ENCODE measurements around the gene DUSP5. TPM values are rescaled to one million over a fixed set of nuclear protein-coding genes. Genes with fewer than 3 reads are reported as not detected.

DUSP5 gene
- polyA plus RNA-seq, 2 of the 4 experiments (the other 2 are of a cell fraction) = 48.8 to 171 TPM

GRCh38 chr10:110471566-110472139 lies 26.1 kb upstream of the DUSP5 start:
- H3K4me2 ChIP-seq = no peak overlapping the region
- ATAC-seq = no peak; a peak in 2 of 6 replicates

GRCh38 chr10:110474017-110474416 lies 23.7 kb upstream of the DUSP5 start:
- Histone ChIP-seq H3K4me2 (no peak overlapping the region), H3K4me1 (no peaks in the 10 kb centered on the region), H3K9me3 (peaks cover 11% of the 10 kb centered on the region; the same call in 2 of the 3 replicates), H3K27ac (peak overlapping the region in 1 of 2 experiments; percentile 40; a peak in 3 of 6 replicates), H3K4me3 (no peak overlapping the region)
- FAIRE-seq (no peak), ATAC-seq (0 out of 6 replicates have a peak, but pooled peaks of 1 of the 2 experiments have one; percentile 25), DNase-seq (ENCODE audit: low read depth in 1 of 2, low spot score in 1 of 2) (no peak)
- WGBS (ENCODE audit: missing lambda C conversion rate) = 89% methylated on average over 3 of the region's 3 CpGs
- ChIA-PET CTCF (interaction anchor here (0.5 to 1.4 kb wide), 3 partner anchors 9 to 30 kb away, joined by 3 read pairs; no protein-coding TSS in a partner anchor), POLR2A (no interaction called here)
- no peak for TF ChIP-seq MAZ (IDR thresholded peaks at IDR 0.05; ENCODE audit: borderline replicate concordance, low read depth, low read length)

More at GRCh38 chr10:110471566-110472139, 26.1 kb upstream of the DUSP5 start:
- POLR2A ChIA-PET = no interaction called here
- H3K9me3 ChIP-seq = peaks cover 11% of the 10 kb centered on the region; the same call in 2 of the 3 replicates
- no peaks in the 10 kb centered on the region for H3K4me1 ChIP-seq
- TF ChIP-seq SMC3 (IDR thresholded peaks at IDR 0.05) (no peak), TFCP2L1 (CRISPR knock-in tag; IDR thresholded peaks at IDR 0.05) (no peak), SREBF2 (IDR thresholded peaks at IDR 0.05) (no peak), E2F6 (IDR thresholded peaks at IDR 0.05; ENCODE audit: borderline replicate concordance, low read depth) (no peak), MAFK (IDR thresholded peaks at IDR 0.05; ENCODE audit: partially characterized antibody) (no peak), HOXB5 (CRISPR knock-in tag; IDR thresholded peaks at IDR 0.05) (no peak), CEBPB (IDR thresholded peaks at IDR 0.05) (no peak), EHF (CRISPR knock-in tag; IDR thresholded peaks at IDR 0.05) (no peak), HOXB13 (CRISPR knock-in tag; IDR thresholded peaks at IDR 0.05; ENCODE audit: low read depth) (no peak), RFX5 (IDR thresholded peaks at IDR 0.05) (no peak), POLR2AphosphoS2 (conservative IDR thresholded peaks at IDR 0.05; ENCODE audit: low read length) (no peak)
- CTCF ChIA-PET = interaction anchor here (2.5 kb wide), 1 partner anchor 8 kb away, joined by 7 read pairs; no protein-coding TSS in a partner anchor
- no peak overlapping the region for H3K4me3 ChIP-seq
- FAIRE-seq (no peak), DNase-seq (ENCODE audit: low read depth in 1 of 2, low spot score in 1 of 2) (no peak)
- peak overlapping the region in 1 of 2 experiments; percentile 19; a peak in 2 of 6 replicates for H3K27ac ChIP-seq
- WGBS (ENCODE audit: missing lambda C conversion rate) = 74% methylated on average over 5 of the region's 5 CpGs

- ChIA-PET POLR2A (no interaction called here), CTCF (interaction anchor here (2.0 kb wide), 1 partner anchor 10 kb away, joined by 7 read pairs; no protein-coding TSS in a partner anchor)
- DNase-seq (ENCODE audit: low read depth in 1 of 2, low spot score in 1 of 2) (no peak), FAIRE-seq (no peak), ATAC-seq (no peak)
- TF ChIP-seq FOSL2 (IDR thresholded peaks at IDR 0.05) (no peak), FOSL2 (CRISPR knock-in tag; IDR thresholded peaks at IDR 0.05) (no peak), REST (IDR thresholded peaks at IDR 0.05) (no peak), NR3C1 (IDR thresholded peaks at IDR 0.05) (no peak), ELK1 (IDR thresholded peaks at IDR 0.05; ENCODE audit: low read depth, low read length) (no peak), ESRRA (IDR thresholded peaks at IDR 0.05; ENCODE audit: borderline replicate concordance, low read length) (no peak), MAFK (IDR thresholded peaks at IDR 0.05; ENCODE audit: partially characterized antibody) (no peak), CTCF (IDR thresholded peaks at IDR 0.05) (no peak), SMC3 (IDR thresholded peaks at IDR 0.05) (no peak), ZFP36 (IDR thresholded peaks at IDR 0.05; ENCODE audit: borderline replicate concordance, partially characterized antibody) (no peak), CBX2 (IDR thresholded peaks at IDR 0.05; ENCODE audit: borderline replicate concordance, low read depth) (no peak), RFX5 (IDR thresholded peaks at IDR 0.05) (no peak), FOSB (CRISPR knock-in tag; IDR thresholded peaks at IDR 0.05) (no peak), EP300 (IDR thresholded peaks at IDR 0.05) (no peak)
- Histone ChIP-seq H3K4me3 (no peak overlapping the region), H3K4me2 (no peak overlapping the region), H3K27ac (peak overlapping the region in 1 of 2 experiments; percentile 40; a peak in 1 of 6 replicates), H3K9me3 (peaks cover 6% of the 10 kb centered on the region; the same call in 2 of the 3 replicates), H3K4me1 (no peaks in the 10 kb centered on the region)
- WGBS (ENCODE audit: missing lambda C conversion rate) = 62% methylated on average over 4 of the region's 4 CpGs
Observed at GRCh38 chr10:110474826-110475225, 22.9 kb upstream of the DUSP5 start.

Measured in A549 (cell line).